SK-N-SH treated with all-trans-retinoic acid at 6 μM for 48 hours (cell line): ENCODE measurements around the gene SLC25A53.

Experiments used
- ATAC-seq: fragments of 200-7000 bp; cut with Tn5 transposase; 3 replicates; pipeline ENCODE4 v1.9.1; 2020; ENCODE audit warnings: mild to moderate bottlenecking, moderate library complexity
- ARNTL ChIP-seq: fragments of 450-650 bp; formaldehyde crosslinking; IDR thresholded peaks from 2 replicates; pipeline ENCODE4 v1.5.0; 2020; ENCODE audit warnings: low read depth, mild to moderate bottlenecking, moderate library complexity, borderline replicate concordance
- BACH2 ChIP-seq: fragments of 250-450 bp; sonication (Bioruptor Pico); IDR thresholded peaks from 2 replicates; pipeline ENCODE4 v1.9.0; 2021; ENCODE audit warnings: mild to moderate bottlenecking, borderline replicate concordance
- ESRRG ChIP-seq: fragments of 250-450 bp; sonication (Bioruptor Pico); IDR thresholded peaks from 2 replicates; pipeline ENCODE4 v1.6.1; 2021; ENCODE audit warnings: mild to moderate bottlenecking
- GLIS3 ChIP-seq: fragments of 250-450 bp; sonication (Bioruptor Pico); IDR thresholded peaks from 2 replicates; pipeline ENCODE4 v1.5.0; 2020; ENCODE audit warnings: mild to moderate bottlenecking, moderate library complexity
- ISL1 ChIP-seq: fragments of 250-450 bp; sonication (Bioruptor Pico); IDR thresholded peaks from 2 replicates; pipeline ENCODE4 v2.1.2; 2022; ENCODE audit warnings: mild to moderate bottlenecking, moderate library complexity
- RARB ChIP-seq: fragments of 250-450 bp; sonication (Bioruptor Pico); IDR thresholded peaks from 2 replicates; pipeline ENCODE4 v1.8.0; 2021; ENCODE audit warnings: mild to moderate bottlenecking, moderate library complexity
- SNAI2 ChIP-seq: fragments of 250-450 bp; sonication (Bioruptor Pico); IDR thresholded peaks from 2 replicates; pipeline ENCODE4 v1.5.0; 2020; ENCODE audit warnings: mild to moderate bottlenecking, moderate library complexity
- TCF4 ChIP-seq: fragments of 250-450 bp; sonication (Bioruptor Pico); IDR thresholded peaks from 2 replicates; pipeline ENCODE4 v1.8.0; 2021; ENCODE audit warnings: mild to moderate bottlenecking, moderate library complexity, borderline replicate concordance
- TOX ChIP-seq: fragments of 250-450 bp; sonication (Bioruptor Pico); IDR thresholded peaks from 2 replicates; pipeline ENCODE4 v1.8.0; 2021; ENCODE audit warnings: mild to moderate bottlenecking, moderate library complexity, borderline replicate concordance
- ZC3H10 ChIP-seq: fragments of 250-450 bp; sonication (Bioruptor Pico); IDR thresholded peaks from 2 replicates; pipeline ENCODE4 v1.5.1; 2021; ENCODE audit warnings: mild to moderate bottlenecking, moderate library complexity
- ZFP3 ChIP-seq: fragments of 250-450 bp; sonication (Bioruptor Pico); IDR thresholded peaks from 2 replicates; pipeline ENCODE4 v1.5.0; 2020; ENCODE audit warnings: mild to moderate bottlenecking, moderate library complexity
- ZFP30 ChIP-seq: fragments of 450-650 bp; formaldehyde crosslinking; IDR thresholded peaks from 2 replicates; pipeline ENCODE4 v1.5.0; 2022; ENCODE audit warnings: mild to moderate bottlenecking, moderate library complexity
- ZNF565 ChIP-seq: fragments of 450-650 bp; formaldehyde crosslinking; conservative IDR thresholded peaks from 2 replicates; pipeline ENCODE4 v1.5.0; 2020; ENCODE audit warnings: low read depth, mild to moderate bottlenecking, moderate library complexity
- ZNF70 ChIP-seq: fragments of 450-650 bp; formaldehyde crosslinking; IDR thresholded peaks from 2 replicates; pipeline ENCODE4 v1.5.0; 2020; ENCODE audit warnings: mild to moderate bottlenecking, moderate library complexity
- ZNF8 ChIP-seq: fragments of 450-650 bp; formaldehyde crosslinking; IDR thresholded peaks from 2 replicates; pipeline ENCODE4 v1.5.0; 2020; ENCODE audit warnings: mild to moderate bottlenecking, moderate library complexity
- TF ChIP-seq, protein P1 (sequence below): fragments of 250-450 bp; sonication (Bioruptor Pico); IDR thresholded peaks from 2 replicates; pipeline ENCODE4 v1.5.1; 2020; ENCODE audit warnings: low read depth, mild to moderate bottlenecking, moderate library complexity
- TF ChIP-seq, protein P2 (sequence below): fragments of 250-450 bp; sonication (Bioruptor Pico); IDR thresholded peaks from 2 replicates; pipeline ENCODE4 v1.8.0; 2021; ENCODE audit warnings: low read depth, mild to moderate bottlenecking, moderate library complexity, borderline replicate concordance
- TF ChIP-seq, protein P3 (sequence below): fragments of 250-450 bp; sonication (Bioruptor Pico); IDR thresholded peaks from 2 replicates; pipeline ENCODE4 v1.8.0; 2020; ENCODE audit warnings: mild to moderate bottlenecking, moderate library complexity, borderline replicate concordance
- TF ChIP-seq, protein P4 (sequence below): fragments of 250-450 bp; sonication (Bioruptor Pico); IDR thresholded peaks from 2 replicates; pipeline ENCODE4 v1.5.1; 2021; ENCODE audit warnings: mild to moderate bottlenecking, moderate library complexity
- TF ChIP-seq, protein P5 (sequence below): fragments of 250-450 bp; sonication (Bioruptor Pico); IDR thresholded peaks from 2 replicates; pipeline ENCODE4 v1.5.0; 2020; ENCODE audit warnings: mild to moderate bottlenecking, moderate library complexity

Gene SLC25A53

DNA sequence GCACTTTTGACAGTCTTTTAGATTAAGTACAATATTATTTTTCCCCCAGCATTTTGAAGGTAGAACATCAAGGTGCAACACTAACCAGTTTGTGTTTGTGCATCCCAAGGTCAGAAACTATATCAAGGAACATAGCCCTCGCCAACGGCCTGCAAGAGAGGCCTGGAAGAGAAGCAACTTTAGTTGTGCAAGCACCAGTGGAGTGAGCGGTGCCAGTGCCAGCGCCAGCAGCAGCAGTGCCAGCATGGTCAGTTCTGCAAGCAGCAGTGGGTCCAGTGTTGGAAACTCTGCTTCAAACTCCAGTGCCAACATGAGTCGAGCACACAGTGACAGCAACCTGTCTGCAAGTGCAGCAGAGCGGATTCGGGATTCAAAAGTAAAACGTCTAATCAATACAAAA lies 31.1 kb upstream of the SLC25A53 start:
- ATAC-seq: no peak
- TF ChIP-seq ZFP3 (CRISPR knock-in tag) (no peak), RARB (CRISPR knock-in tag) (no peak), TCF4 (CRISPR knock-in tag) (no peak), ZC3H10 (CRISPR knock-in tag) (no peak), BACH2 (CRISPR knock-in tag) (no peak), ISL1 (CRISPR knock-in tag) (no peak)
- TF ChIP-seq, protein P1, sequence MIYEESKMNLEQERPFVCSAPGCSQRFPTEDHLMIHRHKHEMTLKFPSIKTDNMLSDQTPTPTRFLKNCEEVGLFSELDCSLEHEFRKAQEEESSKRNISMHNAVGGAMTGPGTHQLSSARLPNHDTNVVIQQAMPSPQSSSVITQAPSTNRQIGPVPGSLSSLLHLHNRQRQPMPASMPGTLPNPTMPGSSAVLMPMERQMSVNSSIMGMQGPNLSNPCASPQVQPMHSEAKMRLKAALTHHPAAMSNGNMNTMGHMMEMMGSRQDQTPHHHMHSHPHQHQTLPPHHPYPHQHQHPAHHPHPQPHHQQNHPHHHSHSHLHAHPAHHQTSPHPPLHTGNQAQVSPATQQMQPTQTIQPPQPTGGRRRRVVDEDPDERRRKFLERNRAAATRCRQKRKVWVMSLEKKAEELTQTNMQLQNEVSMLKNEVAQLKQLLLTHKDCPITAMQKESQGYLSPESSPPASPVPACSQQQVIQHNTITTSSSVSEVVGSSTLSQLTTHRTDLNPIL: no peak
- TF ChIP-seq, protein P2, sequence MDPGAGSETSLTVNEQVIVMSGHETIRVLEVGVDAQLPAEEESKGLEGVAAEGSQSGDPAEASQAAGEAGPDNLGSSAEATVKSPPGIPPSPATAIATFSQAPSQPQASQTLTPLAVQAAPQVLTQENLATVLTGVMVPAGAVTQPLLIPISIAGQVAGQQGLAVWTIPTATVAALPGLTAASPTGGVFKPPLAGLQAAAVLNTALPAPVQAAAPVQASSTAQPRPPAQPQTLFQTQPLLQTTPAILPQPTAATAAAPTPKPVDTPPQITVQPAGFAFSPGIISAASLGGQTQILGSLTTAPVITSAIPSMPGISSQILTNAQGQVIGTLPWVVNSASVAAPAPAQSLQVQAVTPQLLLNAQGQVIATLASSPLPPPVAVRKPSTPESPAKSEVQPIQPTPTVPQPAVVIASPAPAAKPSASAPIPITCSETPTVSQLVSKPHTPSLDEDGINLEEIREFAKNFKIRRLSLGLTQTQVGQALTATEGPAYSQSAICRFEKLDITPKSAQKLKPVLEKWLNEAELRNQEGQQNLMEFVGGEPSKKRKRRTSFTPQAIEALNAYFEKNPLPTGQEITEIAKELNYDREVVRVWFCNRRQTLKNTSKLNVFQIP (CRISPR knock-in tag): no peak
- TF ChIP-seq, protein P3, sequence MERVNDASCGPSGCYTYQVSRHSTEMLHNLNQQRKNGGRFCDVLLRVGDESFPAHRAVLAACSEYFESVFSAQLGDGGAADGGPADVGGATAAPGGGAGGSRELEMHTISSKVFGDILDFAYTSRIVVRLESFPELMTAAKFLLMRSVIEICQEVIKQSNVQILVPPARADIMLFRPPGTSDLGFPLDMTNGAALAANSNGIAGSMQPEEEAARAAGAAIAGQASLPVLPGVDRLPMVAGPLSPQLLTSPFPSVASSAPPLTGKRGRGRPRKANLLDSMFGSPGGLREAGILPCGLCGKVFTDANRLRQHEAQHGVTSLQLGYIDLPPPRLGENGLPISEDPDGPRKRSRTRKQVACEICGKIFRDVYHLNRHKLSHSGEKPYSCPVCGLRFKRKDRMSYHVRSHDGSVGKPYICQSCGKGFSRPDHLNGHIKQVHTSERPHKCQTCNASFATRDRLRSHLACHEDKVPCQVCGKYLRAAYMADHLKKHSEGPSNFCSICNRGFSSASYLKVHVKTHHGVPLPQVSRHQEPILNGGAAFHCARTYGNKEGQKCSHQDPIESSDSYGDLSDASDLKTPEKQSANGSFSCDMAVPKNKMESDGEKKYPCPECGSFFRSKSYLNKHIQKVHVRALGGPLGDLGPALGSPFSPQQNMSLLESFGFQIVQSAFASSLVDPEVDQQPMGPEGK (CRISPR knock-in tag): no peak
- TF ChIP-seq, all 23 proteins: peak for 0

DNA sequence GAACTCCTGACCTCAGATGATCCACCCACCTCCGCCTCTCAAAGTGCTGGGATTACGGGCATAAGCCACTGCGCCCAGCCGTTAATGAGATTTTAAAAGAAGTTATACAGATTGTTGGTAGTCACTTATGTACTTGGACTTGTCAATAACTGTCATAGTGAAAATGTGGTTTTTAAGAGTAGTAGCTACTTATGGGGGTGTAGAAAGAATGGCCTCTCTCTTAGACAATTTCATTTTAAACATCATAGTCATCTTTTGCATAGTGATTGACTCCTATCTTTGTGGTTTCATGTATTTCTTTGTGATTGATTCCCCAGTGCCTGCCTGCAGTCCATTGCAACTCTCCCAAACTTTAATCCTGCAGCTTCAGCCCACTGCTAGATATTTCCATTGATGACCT lies 26.9 kb upstream of the SLC25A53 start:
- ATAC-seq: no peak
- no peak for TF ChIP-seq ARNTL
- TF ChIP-seq TOX (CRISPR knock-in tag): no peak
- no peak for TF ChIP-seq ESRRG (CRISPR knock-in tag)
- no peak for TF ChIP-seq TCF4 (CRISPR knock-in tag)
- TF ChIP-seq ZNF8 (CRISPR knock-in tag): no peak
- no peak for TF ChIP-seq GLIS3
- no peak for TF ChIP-seq ZC3H10 (CRISPR knock-in tag)
- TF ChIP-seq ISL1 (CRISPR knock-in tag): no peak
- TF ChIP-seq, protein P3 (CRISPR knock-in tag): no peak

DNA sequence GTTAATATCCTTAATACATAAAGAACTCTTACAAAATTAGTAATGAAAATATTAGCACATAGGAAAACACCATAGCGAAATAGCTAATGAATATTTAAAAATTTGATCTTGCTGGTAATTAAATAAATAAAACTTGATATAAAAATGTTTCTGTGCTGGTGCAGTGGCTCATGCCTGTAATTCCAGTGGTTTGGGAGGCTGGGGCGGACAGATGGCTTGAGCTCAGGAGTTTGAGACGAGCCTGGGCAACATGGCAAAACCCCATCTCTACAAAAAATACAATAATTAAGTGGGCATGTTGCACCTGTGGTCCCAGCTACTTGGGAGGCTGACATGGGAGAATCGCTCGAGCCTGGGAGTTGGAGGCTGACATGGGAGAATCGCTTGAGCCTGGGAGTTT lies 17.0 kb upstream of the SLC25A53 start:
- TF ChIP-seq, protein P4, sequence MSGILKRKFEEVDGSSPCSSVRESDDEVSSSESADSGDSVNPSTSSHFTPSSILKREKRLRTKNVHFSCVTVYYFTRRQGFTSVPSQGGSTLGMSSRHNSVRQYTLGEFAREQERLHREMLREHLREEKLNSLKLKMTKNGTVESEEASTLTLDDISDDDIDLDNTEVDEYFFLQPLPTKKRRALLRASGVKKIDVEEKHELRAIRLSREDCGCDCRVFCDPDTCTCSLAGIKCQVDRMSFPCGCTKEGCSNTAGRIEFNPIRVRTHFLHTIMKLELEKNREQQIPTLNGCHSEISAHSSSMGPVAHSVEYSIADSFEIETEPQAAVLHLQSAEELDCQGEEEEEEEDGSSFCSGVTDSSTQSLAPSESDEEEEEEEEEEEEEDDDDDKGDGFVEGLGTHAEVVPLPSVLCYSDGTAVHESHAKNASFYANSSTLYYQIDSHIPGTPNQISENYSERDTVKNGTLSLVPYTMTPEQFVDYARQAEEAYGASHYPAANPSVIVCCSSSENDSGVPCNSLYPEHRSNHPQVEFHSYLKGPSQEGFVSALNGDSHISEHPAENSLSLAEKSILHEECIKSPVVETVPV (CRISPR knock-in tag): no peak
- TF ChIP-seq ZNF70 (CRISPR knock-in tag): no peak
- TF ChIP-seq, protein P5, sequence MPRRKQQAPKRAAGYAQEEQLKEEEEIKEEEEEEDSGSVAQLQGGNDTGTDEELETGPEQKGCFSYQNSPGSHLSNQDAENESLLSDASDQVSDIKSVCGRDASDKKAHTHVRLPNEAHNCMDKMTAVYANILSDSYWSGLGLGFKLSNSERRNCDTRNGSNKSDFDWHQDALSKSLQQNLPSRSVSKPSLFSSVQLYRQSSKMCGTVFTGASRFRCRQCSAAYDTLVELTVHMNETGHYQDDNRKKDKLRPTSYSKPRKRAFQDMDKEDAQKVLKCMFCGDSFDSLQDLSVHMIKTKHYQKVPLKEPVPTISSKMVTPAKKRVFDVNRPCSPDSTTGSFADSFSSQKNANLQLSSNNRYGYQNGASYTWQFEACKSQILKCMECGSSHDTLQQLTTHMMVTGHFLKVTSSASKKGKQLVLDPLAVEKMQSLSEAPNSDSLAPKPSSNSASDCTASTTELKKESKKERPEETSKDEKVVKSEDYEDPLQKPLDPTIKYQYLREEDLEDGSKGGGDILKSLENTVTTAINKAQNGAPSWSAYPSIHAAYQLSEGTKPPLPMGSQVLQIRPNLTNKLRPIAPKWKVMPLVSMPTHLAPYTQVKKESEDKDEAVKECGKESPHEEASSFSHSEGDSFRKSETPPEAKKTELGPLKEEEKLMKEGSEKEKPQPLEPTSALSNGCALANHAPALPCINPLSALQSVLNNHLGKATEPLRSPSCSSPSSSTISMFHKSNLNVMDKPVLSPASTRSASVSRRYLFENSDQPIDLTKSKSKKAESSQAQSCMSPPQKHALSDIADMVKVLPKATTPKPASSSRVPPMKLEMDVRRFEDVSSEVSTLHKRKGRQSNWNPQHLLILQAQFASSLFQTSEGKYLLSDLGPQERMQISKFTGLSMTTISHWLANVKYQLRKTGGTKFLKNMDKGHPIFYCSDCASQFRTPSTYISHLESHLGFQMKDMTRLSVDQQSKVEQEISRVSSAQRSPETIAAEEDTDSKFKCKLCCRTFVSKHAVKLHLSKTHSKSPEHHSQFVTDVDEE: no peak
- TF ChIP-seq ZFP3 (CRISPR knock-in tag): no peak
- ATAC-seq: no peak

DNA sequence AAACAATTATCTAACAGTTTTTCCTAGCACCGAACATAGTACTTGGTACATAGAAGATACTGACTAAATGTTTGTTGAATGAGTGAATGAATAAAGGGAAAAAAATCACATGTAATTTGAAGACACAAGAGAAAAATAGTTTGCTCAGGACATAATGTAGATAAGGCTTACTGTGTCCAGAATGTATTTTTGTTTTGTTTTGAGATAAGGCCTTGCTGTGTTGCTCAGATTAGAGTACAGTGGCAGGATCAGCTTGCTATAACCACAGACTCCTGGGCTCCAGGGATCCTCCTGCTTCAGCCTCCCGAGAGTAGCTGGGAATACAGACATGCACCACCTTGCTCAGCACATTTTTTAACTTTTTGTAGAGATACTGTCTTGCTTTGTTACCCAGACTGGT lies 16.0 kb upstream of the SLC25A53 start:
- no peak for TF ChIP-seq ISL1 (CRISPR knock-in tag)
- TF ChIP-seq ARNTL: no peak
- TF ChIP-seq BACH2 (CRISPR knock-in tag): no peak
- TF ChIP-seq ZFP30 (CRISPR knock-in tag): no peak
- TF ChIP-seq ZNF8 (CRISPR knock-in tag): no peak
- TF ChIP-seq RARB (CRISPR knock-in tag): no peak
- TF ChIP-seq, protein P4 (CRISPR knock-in tag): no peak
- no peak for TF ChIP-seq ZNF70 (CRISPR knock-in tag)
- no peak for TF ChIP-seq GLIS3
- no peak for TF ChIP-seq TOX (CRISPR knock-in tag)
- TF ChIP-seq SNAI2 (CRISPR knock-in tag): no peak
- no peak for TF ChIP-seq ZNF565 (CRISPR knock-in tag)
- ATAC-seq: no peak
